ENCODE data around the gene SLC17A9.

DNA sequence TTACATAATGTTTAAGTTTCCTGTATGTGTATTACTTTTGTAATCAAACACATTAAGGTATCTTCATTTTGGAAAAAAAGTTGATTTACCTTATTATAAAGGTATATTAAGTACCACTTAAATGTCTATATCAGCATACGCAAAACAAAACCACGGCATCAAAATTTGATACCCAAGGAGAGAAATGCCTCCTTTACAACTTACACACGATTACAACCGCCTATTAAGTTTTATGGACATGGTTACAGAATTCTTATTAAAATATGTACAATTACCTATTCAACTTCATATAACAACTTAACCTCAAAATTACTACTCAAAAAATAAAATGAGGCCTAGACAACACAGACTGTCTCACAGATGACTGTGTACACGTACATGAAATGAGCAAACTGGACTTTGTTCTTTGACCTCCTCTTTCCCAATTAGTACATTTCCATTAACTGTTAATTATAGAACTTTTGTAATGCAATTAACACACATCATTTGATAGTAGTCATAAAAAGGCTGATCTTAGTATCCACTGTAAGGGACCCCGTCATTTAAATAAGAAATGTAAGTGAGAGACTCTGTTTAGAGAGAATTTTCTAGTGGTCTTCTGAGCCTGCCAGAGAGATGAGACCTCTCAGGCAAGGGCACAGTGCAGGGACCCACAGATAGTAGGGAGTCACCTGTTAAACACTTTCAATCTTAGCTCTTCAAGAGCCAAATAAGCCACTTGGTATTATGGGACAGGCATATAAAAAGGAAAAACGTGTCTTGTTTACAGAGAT is 28.7 kb upstream of the SLC17A9 start:
- TF ChIP-seq, protein P1, sequence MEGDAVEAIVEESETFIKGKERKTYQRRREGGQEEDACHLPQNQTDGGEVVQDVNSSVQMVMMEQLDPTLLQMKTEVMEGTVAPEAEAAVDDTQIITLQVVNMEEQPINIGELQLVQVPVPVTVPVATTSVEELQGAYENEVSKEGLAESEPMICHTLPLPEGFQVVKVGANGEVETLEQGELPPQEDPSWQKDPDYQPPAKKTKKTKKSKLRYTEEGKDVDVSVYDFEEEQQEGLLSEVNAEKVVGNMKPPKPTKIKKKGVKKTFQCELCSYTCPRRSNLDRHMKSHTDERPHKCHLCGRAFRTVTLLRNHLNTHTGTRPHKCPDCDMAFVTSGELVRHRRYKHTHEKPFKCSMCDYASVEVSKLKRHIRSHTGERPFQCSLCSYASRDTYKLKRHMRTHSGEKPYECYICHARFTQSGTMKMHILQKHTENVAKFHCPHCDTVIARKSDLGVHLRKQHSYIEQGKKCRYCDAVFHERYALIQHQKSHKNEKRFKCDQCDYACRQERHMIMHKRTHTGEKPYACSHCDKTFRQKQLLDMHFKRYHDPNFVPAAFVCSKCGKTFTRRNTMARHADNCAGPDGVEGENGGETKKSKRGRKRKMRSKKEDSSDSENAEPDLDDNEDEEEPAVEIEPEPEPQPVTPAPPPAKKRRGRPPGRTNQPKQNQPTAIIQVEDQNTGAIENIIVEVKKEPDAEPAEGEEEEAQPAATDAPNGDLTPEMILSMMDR (IDR thresholded peaks at IDR 0.05), result no peak
- no peak for TF ChIP-seq POLR2A (IDR thresholded peaks at IDR 0.05)

Data from adrenal gland (tissue), 5 donors.